DND-41 (cell line): ENCODE results near the gene JAZF1.

Experiments
- CTCF ChIP-seq: IDR thresholded peaks from 2 replicates; pipeline ENCODE4 v1.5.1; 2012; ENCODE audit warnings: borderline replicate concordance, low read length, moderate library complexity, mild to moderate bottlenecking; ENCODE audit not compliant: poor library complexity, severe bottlenecking; ENCODE audit errors: extremely low read depth
- EZH2 ChIP-seq: IDR thresholded peaks from 3 replicates; pipeline ENCODE4 v1.6.1; 2012; ENCODE audit warnings: borderline replicate concordance, low read depth, mild to moderate bottlenecking, moderate library complexity, low read length, inconsistent platforms; ENCODE audit not compliant: severe bottlenecking

GRCh38 chr7:28076423-28077200 lies 104.0 kb downstream of the JAZF1 start:
- no peak for TF ChIP-seq CTCF
- TF ChIP-seq EZH2: no peak
